Osteoblast (primary cell): ENCODE data around the gene OR2T1. TPM values are rescaled to one million over a fixed set of nuclear protein-coding genes. Genes with fewer than 3 reads are reported as not detected.
"Not testable (repeated sequence)": the region's sequence is repeated elsewhere in the genome, so short reads cannot be mapped to it uniquely, and the experiment has no call there.

ENCODE experiments used
- DNase-seq: peaks from one replicate; pipeline ENCODE4 v3.0.0; 2011; ENCODE audit warnings: low spot score, mixed read lengths; ENCODE audit not compliant: insufficient read length; ENCODE audit errors: missing footprints
- H2AFZ ChIP-seq: 2 replicates; pipeline ENCODE4 v1.6.0; 2011; ENCODE audit warnings: mild to moderate bottlenecking, low read length
- H3K27ac ChIP-seq: 2 replicates; pipeline ENCODE4 v1.5.1; 2011; ENCODE audit warnings: mild to moderate bottlenecking, low read depth, low read length, moderate library complexity
- H3K27me3 ChIP-seq: 2 replicates; pipeline ENCODE4 v1.6.0; 2012; ENCODE audit warnings: mild to moderate bottlenecking, control low read depth, inconsistent platforms, low read length, moderate library complexity; ENCODE audit not compliant: insufficient read depth
- H3K36me3 ChIP-seq: 2 replicates; pipeline ENCODE4 v1.5.1; 2011; ENCODE audit warnings: mild to moderate bottlenecking, low read length, control low read depth, moderate library complexity; ENCODE audit not compliant: insufficient read depth
- H3K4me1 ChIP-seq: 2 replicates; pipeline ENCODE4 v1.5.1; 2011; ENCODE audit warnings: mild to moderate bottlenecking, low read length, control low read depth, moderate library complexity; ENCODE audit not compliant: insufficient read depth
- H3K4me2 ChIP-seq: 2 replicates; pipeline ENCODE4 v1.6.0; 2011; ENCODE audit warnings: mild to moderate bottlenecking, low read length; ENCODE audit not compliant: insufficient read depth
- H3K4me3 ChIP-seq: fragments of 200-600 bp; sonication (generic); 3 replicates; pipeline ENCODE4 v1.5.1; 2012; ENCODE audit warnings: mild to moderate bottlenecking, low read length, inconsistent platforms; ENCODE audit not compliant: insufficient read depth
- H3K79me2 ChIP-seq: 2 replicates; pipeline ENCODE4 v1.6.0; 2012; ENCODE audit warnings: mild to moderate bottlenecking, low read length, control low read depth, inconsistent platforms; ENCODE audit not compliant: insufficient read depth
- H3K9me3 ChIP-seq: 2 replicates; pipeline ENCODE4 v1.5.1; 2011; ENCODE audit warnings: low read depth, low read length, control low read depth
- H4K20me1 ChIP-seq: 2 replicates; pipeline ENCODE4 v1.6.0; 2012; ENCODE audit warnings: mild to moderate bottlenecking, low read length, control low read depth; ENCODE audit not compliant: insufficient read depth
- total RNA-seq: library from RNA; depleted of rRNA; stranded (reverse); fragments of >200 nt; gene quantifications from 2 replicates; pipeline ENCODE4 v1.2.3, GENCODE V29; 2012

OR2T1 gene
- total RNA-seq, 1 donor, result not detected

GRCh38 chr1:248431683-248432082 is 28.8 kb downstream of the OR2T1 start:
- H3K27ac ChIP-seq, H2AFZ ChIP-seq, H4K20me1 ChIP-seq, H3K36me3 ChIP-seq, H3K4me1 ChIP-seq, H3K9me3 ChIP-seq, H3K27me3 ChIP-seq, DNase-seq, H3K79me2 ChIP-seq, H3K4me2 ChIP-seq, H3K4me3 ChIP-seq: not testable (repeated sequence)

GRCh38 chr1:248432201-248432600 is 29.4 kb downstream of the OR2T1 start:
- not testable (repeated sequence) for H4K20me1 ChIP-seq, H3K4me2 ChIP-seq, H3K4me3 ChIP-seq, H3K27me3 ChIP-seq, DNase-seq, H3K27ac ChIP-seq, H3K79me2 ChIP-seq, H3K36me3 ChIP-seq, H3K9me3 ChIP-seq, H2AFZ ChIP-seq, H3K4me1 ChIP-seq

DNA sequence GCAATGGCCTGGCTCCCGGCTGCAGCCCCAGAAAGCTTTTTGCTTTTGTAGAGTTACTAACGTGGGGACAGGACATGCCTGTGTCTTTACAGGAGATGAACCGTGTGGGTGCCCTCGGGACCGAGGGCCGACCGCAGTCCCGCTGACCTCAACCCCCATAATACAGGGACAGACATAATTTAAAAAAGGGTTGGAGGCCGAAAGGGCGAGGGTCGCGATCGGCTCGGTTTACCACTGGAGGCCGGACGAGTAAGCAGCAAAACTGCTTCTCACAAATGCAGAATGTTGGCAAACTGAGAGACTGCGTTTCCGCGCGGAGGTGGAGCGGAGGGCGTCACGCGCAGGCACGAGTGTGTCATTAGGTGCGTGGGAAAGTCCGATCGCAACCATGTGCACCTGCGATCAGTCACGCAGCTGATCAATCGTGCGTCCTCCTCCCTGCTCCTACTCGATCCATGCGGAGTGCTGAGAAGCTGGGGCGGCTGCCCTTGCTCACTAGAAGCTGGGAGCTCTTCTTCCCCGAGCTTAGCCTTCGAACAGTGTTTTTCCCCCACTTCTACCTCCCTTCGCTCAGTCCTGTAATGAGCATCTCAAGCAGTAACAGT is 31.1 kb downstream of the OR2T1 start:
- not testable (repeated sequence) for H3K4me3 ChIP-seq, H4K20me1 ChIP-seq, H2AFZ ChIP-seq, H3K4me1 ChIP-seq, H3K4me2 ChIP-seq, H3K36me3 ChIP-seq, H3K27ac ChIP-seq, H3K79me2 ChIP-seq, DNase-seq, H3K27me3 ChIP-seq, H3K9me3 ChIP-seq

DNA sequence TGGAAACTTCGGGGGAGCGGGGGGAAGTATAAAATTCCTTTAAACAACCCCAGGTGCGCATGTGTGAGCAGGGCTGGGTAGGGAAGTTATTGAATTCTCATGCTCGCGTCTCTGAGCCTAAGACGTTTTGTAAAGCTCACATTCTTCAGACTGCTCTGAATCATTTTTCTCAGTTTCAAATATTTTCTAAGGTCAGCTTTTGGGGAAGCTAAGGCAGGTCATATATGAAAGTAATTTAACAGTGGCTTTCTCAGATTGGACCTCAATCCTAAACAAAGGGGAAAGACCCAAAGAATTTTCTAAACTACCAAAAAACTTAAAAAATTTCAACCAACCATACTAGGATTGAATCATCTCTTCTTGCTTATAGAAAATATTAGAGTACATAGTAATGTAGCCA is 32.1 kb downstream of the OR2T1 start:
- not testable (repeated sequence) for DNase-seq, H3K4me1 ChIP-seq, H3K4me2 ChIP-seq, H3K27ac ChIP-seq, H3K4me3 ChIP-seq, H3K9me3 ChIP-seq, H3K36me3 ChIP-seq, H4K20me1 ChIP-seq, H3K27me3 ChIP-seq, H3K79me2 ChIP-seq, H2AFZ ChIP-seq

GRCh38 chr1:248436303-248436702 is 33.5 kb downstream of the OR2T1 start:
- not testable (repeated sequence) for H2AFZ ChIP-seq, H4K20me1 ChIP-seq, H3K27me3 ChIP-seq, H3K79me2 ChIP-seq, H3K4me2 ChIP-seq, DNase-seq, H3K36me3 ChIP-seq, H3K9me3 ChIP-seq, H3K27ac ChIP-seq, H3K4me1 ChIP-seq, H3K4me3 ChIP-seq

GRCh38 chr1:248438668-248439067 is 35.8 kb downstream of the OR2T1 start:
- not testable (repeated sequence) for H3K27ac ChIP-seq, DNase-seq, H3K4me2 ChIP-seq, H3K27me3 ChIP-seq, H2AFZ ChIP-seq, H3K79me2 ChIP-seq, H4K20me1 ChIP-seq, H3K4me1 ChIP-seq, H3K4me3 ChIP-seq, H3K36me3 ChIP-seq, H3K9me3 ChIP-seq

DNA sequence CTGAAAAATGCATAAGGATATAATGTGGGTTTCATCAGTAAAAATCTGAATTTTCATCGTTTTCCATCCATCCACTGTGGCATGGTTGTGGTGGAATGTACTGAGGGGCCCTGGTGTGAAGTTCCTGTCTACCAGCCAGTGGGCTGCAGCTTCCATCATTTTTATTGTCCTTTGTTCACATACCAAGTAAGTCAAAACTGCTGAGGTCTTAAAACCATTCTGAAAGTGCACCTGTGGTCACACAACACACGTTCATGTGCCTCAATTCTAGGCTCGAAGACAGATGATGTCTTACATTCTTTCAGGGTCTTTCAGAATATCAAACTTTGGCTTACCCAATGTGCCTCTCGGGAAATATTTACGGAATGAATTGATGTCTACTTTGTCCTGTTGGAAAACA is 36.4 kb downstream of the OR2T1 start:
- H3K4me3 ChIP-seq, H3K36me3 ChIP-seq, H3K4me2 ChIP-seq, H3K9me3 ChIP-seq, H3K79me2 ChIP-seq, H3K4me1 ChIP-seq, DNase-seq, H2AFZ ChIP-seq, H3K27ac ChIP-seq, H3K27me3 ChIP-seq, H4K20me1 ChIP-seq: not testable (repeated sequence)

GRCh38 chr1:248442500-248443277 is 39.8 kb downstream of the OR2T1 start:
- not testable (repeated sequence) for H3K4me2 ChIP-seq, H4K20me1 ChIP-seq, H3K27me3 ChIP-seq, H3K27ac ChIP-seq, H3K4me1 ChIP-seq, H3K9me3 ChIP-seq, H2AFZ ChIP-seq, DNase-seq, H3K36me3 ChIP-seq, H3K4me3 ChIP-seq, H3K79me2 ChIP-seq

GRCh38 chr1:248444603-248445002 is 41.8 kb downstream of the OR2T1 start:
- H3K4me1 ChIP-seq, H3K79me2 ChIP-seq, H2AFZ ChIP-seq, H3K9me3 ChIP-seq, H3K27ac ChIP-seq, H3K4me3 ChIP-seq, H3K36me3 ChIP-seq, H4K20me1 ChIP-seq, H3K27me3 ChIP-seq, H3K4me2 ChIP-seq, DNase-seq: not testable (repeated sequence)
